Medulla oblongata (tissue), 1 donor: ENCODE results near the gene FZR1.
"Not testable (repeated sequence)": the region's sequence is repeated elsewhere in the genome, so short reads cannot be mapped to it uniquely, and the experiment has no call there.

Source experiments
- DNase-seq: peaks from one replicate; pipeline ENCODE4 v3.0.0-alpha.2; 2015; ENCODE audit errors: extremely low spot score

The FZR1 gene

DNA sequence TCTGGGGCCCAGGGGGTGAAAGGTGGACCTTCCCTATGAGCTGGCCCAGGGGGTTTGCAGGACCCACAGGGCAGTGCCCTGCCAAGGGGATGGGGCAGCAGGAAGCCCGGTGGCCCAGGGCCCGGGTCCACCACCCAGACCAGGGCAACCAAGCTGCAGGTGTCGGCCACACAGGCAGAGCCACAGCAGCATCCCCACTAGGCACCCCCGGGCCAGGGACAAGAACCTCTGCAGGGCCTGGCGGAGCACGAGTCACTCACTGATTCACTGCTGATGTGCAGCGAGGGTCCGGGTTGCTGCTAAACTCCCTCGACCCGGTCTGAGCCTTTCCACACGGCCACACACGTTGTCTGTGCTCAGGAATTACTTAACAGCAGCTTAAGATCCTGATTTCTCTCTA lies 8.8 kb downstream of the FZR1 start:
- no peak for DNase-seq

DNA sequence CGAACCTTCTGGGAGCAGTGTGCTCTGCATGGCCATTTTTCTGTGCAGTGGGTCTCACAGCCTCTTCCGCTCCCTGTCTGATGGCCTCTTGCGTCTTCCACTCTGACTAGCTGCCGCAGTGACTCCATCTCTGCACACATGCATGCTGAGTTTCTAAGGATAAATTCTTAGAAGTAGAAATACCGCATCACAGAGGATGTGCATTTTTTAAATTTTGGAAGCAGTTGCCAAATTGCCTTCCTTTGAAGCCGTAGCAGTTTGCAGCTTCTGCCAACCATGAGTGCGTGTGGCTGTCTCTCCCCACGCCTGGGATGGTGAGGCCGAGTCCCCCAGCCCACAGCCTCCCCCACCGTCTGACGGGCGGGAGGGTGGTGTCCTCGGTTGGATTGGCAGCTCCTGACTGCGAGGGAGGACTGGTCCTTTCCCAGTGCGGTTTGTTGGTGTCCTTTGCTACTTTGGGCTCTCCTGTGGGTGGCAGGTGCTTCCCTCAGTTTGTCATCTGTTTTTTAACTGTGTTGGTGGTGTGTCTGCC lies 9.8 kb downstream of the FZR1 start:
- no peak for DNase-seq

DNA sequence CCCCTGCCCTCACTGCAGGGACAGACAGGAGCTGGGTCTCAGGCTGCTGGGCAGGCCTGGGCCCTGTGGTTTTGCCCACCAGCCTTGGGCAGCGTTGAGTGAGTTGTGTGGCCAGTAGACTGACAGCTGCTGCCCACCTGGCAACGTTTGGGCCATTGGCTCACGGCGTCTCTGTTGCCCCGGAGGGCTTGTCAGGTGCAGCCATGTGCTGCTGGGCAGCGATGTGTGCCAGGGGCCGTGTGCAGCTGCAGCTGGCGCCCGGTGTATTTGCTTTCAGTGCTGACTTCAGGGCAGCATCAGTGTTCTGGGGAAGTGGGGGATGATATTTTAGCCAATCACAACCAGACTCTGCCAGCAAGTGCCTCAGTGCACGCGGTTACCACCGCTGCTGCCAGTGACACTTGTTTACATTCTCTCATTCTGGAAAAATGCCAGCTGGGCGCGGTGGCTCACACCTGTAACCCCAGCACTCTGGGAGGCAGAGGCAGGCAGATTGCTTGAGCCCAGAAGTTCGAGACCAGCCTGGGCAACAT lies 10.6 kb downstream of the FZR1 start:
- no peak for DNase-seq

DNA sequence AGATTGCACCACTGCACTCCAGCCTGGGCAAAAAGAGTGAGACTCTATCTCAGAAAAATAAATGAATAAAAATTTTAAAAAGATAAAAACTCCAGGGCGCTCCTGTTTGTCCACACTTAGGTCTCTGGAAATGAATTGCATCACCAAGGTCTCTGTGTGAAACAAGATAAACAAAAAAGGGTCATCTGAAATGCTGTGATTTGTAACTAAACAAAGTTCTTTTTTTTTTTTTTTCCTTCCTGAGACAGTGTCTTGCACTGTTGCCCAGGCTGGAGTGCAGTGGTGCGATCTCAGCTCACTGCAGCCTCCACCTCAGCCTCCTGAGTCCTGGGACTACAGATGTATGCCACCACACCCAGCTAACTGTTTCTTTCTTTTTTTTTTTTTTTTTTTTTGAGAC lies 11.5 kb downstream of the FZR1 start:
- no peak for DNase-seq

DNA sequence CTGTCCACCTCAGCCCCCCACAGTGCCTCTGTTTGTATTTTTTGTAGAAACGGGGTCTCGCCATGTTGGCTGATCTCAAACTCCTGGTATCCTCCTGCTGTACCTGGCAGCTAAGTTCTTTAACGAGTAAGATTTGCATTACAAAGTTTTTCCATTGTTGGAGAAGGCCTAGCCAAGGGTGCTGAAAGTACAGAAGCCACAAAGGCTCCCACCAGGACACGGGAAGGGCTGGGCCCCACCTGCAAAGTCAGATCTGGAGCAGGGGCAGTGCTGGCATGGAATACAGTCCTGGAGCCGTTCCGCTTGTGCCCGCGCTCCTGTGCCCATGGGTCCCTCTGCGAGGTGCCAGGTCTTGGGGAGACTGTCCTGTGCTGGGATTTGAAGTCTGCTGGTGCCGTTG lies 12.1 kb downstream of the FZR1 start:
- DNase-seq: no peak

DNA sequence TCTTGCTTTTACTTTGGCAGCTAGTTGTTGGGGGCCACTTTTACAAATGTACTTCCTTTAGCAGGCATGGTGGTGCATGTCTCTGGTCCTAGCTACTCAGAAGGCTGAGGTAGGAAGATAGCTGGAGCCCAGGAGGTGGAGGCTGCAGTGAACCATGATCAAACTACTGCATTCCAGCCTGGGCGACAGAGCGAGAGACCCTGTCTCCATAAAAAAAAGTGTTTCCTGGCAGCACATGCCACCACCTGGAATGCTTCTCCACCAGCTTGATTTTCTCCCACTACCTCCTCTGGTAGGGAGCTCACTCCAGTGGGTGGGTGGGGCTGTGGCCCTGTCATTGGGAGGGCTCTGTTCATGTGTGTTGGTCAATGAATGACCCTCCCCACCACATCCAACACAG lies 12.5 kb downstream of the FZR1 start:
- DNase-seq: no peak

DNA sequence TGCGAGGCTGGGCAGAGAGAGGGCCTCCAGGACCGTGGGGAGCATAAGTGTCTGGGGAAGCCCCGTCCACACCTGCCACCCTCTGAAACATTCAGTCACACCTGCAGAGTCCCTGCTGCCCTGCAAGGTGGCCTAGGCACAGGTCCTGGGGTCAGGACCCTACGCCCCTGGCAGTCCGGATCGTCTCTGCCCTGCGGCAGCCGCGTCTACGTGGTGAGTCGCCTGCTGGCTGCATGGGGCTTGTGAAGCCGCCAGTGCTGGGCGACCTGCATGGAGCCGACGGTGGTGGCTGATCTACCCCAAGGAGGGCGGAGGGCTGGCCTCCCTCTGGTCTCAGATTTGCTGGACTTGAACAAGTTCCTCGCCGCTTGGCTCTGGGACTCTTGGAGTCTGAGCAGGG lies 13.0 kb downstream of the FZR1 start:
- DNase-seq: no peak

DNA sequence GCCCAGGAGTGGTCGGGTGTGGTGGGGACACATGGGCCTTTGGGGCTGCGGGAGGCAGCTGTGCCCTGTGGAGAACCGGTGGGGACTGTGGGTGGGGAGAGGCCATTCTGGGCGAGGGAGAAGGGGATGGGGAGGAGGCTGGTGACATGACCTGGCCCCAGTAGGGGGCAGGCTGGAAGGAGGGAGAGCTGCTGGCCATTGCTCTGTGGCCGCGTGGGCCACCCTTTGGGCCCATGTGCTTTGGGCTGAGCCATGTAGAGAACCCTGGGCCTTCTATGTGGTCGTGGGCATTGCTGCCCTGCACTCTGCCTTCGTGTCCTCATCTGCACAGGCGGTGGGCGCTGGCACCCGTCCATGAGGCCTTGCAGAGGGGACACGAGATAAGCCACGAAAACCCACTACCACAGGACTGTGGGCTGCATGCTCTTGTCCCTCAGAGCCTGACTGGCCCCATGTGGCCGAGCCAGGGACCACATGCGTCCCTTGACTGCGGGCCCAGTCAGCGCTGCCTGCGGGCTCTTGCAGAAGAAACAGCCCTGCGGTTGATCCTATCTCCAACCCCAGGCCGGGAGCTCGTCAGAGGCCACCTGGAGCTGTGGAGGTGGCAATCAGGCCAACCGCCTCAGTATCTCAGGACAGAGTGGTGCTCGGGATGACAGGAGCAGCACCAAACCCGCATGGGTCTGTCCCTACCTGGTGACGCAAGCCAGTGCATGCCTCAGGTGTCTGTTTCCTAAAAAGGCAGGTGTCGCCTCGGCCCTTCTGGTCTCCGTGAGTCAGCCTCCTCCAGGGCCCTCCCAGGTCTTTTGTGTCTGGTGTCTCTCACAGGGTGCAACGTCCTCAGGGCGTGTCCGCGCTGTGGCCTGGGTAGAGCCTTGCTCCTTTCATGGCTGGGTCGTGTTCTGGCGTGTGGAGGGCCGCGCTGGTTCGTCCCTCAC lies 14.3 kb downstream of the FZR1 start:
- no peak for DNase-seq

DNA sequence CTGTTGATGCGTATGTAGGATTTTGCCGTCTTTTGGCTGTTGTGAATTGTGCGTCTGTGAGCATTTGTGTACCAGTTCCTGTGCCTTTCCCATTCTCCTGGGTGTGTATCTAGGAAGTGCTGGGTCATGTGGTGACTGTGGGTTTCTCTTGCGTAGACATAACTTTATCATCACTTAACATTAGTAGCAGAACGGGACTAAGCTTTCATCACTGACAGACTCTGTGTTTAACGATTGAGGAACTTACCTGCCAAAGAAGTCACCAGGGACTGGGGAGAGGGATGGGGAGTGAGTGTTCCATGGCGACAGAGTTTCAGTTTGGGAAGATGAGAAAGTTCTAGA lies 15.0 kb downstream of the FZR1 start:
- no peak for DNase-seq

DNA sequence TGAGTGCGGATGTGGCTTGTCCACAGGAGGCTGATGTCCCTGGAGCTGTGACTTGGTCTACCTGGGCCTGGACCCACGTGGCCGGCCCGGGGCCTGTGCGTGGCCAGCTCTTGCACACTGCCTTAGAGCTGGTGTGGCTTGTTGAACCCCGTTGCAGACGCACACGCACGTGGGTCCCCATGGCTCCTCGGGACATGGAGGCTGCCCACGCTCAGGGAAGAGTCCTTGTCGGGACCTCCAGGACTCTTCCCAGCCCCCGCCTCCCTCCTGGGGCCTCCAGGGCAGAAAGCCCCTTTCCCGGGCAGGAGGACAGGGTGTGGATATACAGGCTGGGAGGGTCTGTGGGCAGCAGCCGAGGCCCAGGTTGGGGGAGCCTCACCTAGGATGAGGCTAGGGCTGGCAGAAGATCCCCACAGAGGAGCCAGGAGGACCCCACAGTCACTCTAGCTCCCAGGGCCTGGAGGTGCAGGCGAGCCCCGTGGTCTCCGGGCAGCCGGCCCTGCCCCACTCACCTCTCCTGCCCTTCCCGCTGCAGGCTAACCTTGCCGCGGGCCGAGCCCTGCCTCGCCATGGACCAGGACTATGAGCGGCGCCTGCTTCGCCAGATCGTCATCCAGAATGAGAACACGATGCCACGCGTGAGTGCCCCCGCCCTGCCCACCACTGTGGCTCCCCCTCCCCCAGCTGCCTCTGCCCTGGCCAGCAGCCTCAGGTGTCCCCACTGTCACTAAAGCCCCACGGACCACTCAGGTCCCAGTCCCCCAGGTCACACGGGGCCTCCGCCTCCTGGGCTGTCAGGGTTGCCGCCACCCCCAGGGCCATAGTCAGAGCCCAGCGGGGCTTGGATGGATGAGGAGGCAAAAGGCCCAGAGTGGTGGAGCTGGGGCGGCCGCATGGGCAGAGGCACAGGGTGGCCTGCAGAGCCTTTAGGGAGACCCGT lies 16.6 kb downstream of the FZR1 start:
- DNase-seq: no peak

DNA sequence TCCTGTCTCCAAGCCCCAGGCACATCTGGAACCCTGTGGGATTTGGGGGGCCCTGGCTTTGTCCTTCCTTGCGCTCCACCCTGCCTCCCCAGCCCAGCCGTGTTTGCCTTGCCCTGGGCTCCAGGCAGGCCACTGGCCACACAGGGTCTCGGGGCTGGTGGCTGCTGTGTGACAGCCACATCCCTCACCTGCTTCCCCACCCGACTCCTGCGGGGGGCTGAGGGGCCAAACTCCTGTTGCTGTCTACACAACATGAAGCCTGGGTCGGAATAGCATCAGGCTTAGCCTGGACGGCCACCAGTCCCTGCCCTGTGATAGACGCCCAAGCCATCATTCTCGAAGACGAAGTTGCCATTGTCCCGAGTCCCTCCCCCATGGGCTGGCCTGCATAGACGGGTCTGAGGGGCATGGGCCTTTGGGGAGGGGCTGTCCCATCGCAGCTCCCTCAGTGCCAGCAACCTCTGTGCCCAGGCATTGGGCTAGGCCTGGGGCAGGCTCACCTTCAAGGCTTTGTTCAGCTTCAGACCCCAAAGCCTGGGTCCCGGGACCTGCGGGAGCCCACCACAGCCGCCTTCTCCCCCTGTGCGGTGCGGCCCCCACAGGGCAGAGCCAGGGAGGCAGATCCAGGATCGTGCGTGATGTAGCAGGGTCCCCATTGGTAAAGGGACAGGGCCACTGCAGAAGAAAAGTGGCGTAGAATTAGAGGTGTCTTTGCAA lies 17.4 kb downstream of the FZR1 start:
- DNase-seq: no peak

DNA sequence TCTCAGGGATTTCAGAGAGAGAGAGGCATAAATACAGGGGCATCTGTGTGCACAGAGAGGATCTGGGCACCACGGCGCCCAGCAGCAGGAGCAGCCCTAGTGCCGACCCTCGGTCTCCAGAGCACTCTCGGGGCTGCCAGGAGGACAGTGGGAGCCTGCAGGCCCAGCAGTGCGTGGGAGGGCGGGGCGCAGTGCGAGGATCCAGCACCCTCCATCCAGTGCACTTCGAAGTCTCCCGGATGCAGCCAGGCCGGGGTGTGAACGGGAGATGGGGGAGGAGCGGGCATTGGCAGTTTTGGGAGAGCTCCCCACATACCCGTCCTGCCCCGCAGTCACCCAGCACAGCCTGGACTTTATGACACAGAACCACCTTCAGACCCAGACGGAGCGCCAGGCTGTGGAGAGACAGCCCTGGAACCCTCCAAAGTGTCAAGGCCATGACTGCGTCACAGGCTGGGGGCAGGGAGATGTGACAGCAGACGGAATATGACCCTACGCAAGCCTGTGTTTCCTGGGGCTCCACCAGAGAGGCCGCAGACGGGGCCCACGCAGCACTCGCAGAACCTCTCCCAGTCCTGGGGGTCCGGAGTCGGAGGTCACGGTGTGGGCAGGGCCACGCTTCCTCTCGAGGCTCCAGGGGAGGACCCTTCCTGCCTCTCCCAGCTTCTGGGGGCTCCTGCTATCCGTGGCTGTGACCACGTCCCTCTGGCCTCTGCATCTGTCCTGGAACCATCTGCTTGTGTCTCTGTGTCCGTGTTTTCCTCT lies 18.1 kb downstream of the FZR1 start:
- no peak for DNase-seq

DNA sequence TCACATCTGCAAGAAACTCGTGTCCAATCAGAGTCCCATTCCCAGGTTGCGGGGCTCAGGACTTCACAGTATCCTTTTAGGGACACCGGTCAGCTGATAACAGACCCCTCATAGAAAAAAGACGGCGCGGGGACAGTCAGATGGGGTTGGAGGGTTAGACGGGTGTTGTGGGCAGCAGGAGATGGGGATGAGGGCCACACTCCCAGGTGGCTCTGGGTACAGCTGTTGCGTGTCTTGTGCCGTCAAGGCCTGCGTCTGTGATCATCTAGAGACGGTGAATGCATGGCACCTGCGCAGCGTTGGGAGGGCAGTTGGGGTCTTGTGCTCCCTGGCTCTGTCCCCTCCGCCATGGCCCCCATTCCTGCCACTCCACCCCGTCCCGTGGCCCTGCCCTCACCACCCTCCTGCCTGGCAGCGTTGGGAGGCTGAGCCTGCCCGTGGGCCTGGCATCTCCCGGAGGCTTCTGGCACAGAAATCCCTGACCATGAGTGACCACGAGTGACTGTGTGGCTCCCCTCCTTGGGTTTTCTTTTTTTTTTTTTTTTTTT lies 18.9 kb downstream of the FZR1 start:
- DNase-seq: no peak

DNA sequence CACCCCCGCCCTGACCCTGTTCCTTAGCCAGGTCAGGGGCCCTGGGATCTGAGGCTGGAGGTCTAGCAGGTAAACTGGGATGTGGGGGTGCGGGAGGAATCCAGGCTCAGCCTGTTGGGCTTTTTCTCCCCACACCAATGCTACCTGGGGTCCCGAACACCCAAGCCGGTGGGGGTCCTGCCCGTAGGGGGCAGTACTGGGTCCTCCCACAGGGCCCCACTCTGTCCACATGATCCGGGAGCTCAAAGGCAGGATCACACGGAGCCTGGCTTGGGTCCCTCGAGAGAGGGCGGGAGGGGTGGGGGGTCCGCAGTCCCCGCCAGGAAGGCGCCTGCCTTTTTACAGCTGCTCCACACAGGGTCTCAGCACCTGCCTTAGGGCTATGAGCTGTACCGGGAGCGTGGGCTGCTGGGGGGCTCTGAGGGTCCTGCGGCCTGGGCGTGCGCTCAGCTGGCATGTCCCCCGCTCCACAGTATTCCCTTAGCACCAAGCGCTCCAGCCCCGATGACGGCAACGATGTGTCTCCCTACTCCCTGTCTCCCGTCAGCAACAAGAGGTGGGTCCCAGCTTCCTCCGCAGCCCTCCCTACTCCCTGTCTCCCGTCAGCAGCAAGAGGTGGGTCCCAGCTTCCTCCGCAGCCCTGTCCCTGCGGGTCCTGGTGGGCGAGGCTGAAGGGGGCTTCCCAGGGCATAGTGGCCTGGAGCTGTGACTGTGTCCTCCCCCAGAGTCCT lies 20.6 kb downstream of the FZR1 start:
- DNase-seq: no peak

DNA sequence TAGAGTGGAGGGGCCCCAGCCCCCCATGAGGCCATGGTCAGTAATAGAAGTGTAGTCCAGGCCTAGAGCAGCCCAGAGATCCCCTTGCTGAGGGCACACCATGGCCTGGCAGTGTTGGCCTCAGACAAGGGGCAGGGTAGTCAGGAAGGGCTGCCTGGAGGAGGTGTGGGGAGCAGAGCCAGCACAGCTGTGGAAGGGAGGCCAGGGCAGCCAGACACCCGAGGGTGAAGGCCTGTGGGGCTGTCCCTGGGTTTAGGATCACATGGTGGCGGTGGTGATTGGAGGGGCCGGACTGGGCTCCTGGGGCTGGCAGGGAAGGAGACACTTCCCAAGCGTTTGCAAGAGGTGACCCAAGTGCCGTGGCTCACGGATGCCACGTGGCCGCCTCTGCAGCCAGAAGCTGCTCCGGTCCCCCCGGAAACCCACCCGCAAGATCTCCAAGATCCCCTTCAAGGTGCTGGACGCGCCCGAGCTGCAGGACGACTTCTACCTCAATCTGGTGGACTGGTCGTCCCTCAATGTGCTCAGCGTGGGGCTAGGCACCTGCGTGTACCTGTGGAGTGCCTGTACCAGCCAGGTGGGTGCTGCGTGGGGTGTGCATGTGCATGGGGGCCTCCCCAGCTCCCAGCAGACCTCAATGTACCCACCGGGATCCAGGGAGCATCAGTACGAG lies 21.3 kb downstream of the FZR1 start:
- no peak for DNase-seq

DNA sequence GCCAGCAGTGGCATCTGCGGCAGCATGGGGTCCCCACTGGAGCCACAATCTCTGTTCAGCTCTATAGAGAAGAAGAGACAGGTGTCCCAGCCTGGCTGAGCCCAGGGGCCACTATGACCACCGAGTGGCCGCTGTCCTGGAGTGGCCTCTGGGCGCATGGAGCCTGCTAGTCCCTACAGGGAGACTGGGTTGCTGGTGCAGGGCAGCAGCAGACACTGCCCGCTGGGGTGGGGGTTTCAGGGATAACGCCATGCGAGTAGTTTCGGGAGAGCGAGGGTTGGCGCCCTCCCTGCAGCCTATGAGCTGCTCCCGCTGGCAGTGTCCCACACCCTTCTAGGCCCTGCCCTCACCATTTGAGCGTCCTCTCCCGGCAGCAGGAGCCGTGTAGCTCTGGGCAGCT lies 22.0 kb downstream of the FZR1 start:
- DNase-seq: no peak

DNA sequence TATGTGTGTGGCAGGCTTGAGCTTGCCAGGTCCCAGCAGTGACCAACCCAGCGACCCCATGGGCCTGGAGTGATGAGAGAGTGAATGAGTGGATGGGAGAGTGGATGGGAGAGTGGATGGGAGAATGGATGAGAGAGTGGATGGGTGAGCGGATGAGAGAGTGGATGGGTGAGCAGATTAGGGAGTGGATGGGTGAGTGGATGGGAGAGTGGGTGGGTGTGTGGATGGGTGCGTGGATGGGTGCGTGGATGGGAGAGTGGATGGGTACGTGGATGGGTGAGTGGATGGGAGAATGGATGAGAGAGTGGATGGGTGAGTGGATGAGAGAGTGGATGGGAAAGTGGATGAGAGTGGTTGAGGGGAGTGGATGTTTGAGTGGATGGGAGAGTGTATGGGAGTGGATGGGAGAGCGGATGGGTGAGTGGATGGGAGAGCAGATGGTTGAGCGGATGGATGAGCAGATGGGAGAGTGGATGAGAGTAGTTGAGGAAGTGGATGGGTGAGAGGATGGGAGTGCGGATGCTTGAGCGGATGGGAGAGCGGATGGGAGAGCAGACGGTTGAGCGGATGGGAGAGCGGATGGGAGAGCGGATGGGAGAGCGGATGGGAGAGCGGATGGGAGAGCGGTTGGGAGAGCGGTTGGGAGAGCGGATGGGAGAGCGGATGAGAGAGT lies 22.6 kb downstream of the FZR1 start:
- DNase-seq: no peak

DNA sequence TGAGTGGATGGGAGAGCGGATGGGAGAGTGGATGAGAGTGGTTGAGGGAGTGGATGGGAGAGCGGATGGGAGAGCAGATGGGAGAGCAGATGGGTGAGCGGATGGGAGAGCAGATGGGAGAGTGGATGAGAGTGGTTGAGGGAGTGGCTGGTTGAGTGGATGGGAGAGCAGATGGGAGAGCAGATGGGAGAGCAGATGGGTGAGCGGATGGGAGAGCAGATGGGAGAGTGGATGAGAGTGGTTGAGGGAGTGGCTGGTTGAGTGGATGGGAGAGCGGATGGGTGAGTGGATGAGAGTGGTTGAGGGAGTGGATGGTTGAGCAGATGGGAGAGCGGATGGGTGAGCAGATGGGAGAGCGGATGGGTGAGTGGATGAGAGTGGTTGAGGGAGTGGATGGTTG lies 23.2 kb downstream of the FZR1 start:
- not testable (repeated sequence) for DNase-seq

DNA sequence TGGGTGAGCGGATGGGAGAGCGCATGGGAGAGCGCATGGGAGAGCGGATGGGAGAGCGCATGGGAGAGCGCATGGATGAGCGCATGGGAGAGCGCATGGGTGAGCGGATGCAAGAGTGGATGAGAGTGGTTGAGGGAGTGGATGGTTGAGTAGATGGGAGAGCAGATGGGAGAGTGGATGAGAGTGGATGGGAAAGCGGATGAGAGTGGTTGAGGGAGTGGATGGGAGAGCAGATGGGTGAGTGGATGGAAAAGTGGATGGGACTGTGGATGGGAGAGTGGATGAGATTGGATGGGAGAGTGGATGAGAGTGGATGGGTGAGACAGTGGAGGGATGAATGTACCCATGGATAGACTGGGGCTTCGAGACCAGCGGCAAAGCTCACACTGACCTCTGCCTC lies 24.3 kb downstream of the FZR1 start:
- DNase-seq: no peak
